Esophagus muscularis mucosa (tissue), 4 donors: ENCODE measurements around the gene TNFSF13B. TPM values are rescaled to one million over a fixed set of nuclear protein-coding genes. Genes with fewer than 3 reads are reported as not detected.
"Not testable (repeated sequence)": the region's sequence is repeated elsewhere in the genome, so short reads cannot be mapped to it uniquely, and the experiment has no call there.

ENCODE experiments used
- DNase-seq: peaks from one replicate; pipeline ENCODE4 v3.0.0-alpha.2; 2017; ENCODE audit errors: extremely low spot score
- H3K27ac ChIP-seq, 4 donors: fragments of 200-600 bp; sonication (generic); replicated peaks in 1 of 4; 1 replicate in 3 of 4; 2 replicates in 1 of 4; pipeline ENCODE4 v1.5.1; 2016 to 2019; ENCODE audit warnings: mild to moderate bottlenecking in 1 of 4
- H3K27me3 ChIP-seq, 4 donors: fragments of 200-600 bp; sonication (generic); one replicate each; pipeline versions ENCODE4 v1.5.1 to v1.6.0; 2016 to 2019
- H3K36me3 ChIP-seq, 4 donors: fragments of 200-600 bp; sonication (generic); one replicate each; pipeline ENCODE4 v1.5.1; 2016 to 2019
- H3K4me1 ChIP-seq, 4 donors: fragments of 200-600 bp; sonication (generic); one replicate each; pipeline ENCODE4 v1.5.1; 2016 to 2019
- H3K4me3 ChIP-seq, 4 donors: fragments of 200-600 bp; sonication (generic); 1 replicate in 2 of 4; 2 replicates in 2 of 4; pipeline ENCODE4 v1.5.1; 2016 to 2019; ENCODE audit warnings: mild to moderate bottlenecking in 4 of 4, moderate library complexity in 1 of 4
- H3K9me3 ChIP-seq, 4 donors: fragments of 200-600 bp; sonication (generic); 1 replicate in 3 of 4; 2 replicates in 1 of 4; pipeline ENCODE4 v1.5.1; 2016 to 2019
- CTCF ChIP-seq, 3 experiments: fragments of 200-600 bp in 2 of 3; fragments of 450-650 bp in 1 of 3; sonication (generic) in 2 of 3; IDR thresholded peaks; one replicate each; pipeline ENCODE4 v1.5.1; 2017 to 2019; ENCODE audit warnings: antibody characterized with exemption in 3 of 3, mild to moderate bottlenecking in 2 of 3, moderate library complexity in 1 of 3
- EP300 ChIP-seq: sonication (generic); formaldehyde crosslinking; IDR thresholded peaks from one replicate; pipeline ENCODE4 v1.6.1; 2017; ENCODE audit warnings: antibody characterized with exemption
- POLR2A ChIP-seq: fragments of 450-650 bp; IDR thresholded peaks from one replicate; pipeline ENCODE4 v1.6.1; 2017; ENCODE audit warnings: antibody characterized with exemption, moderate library complexity, mild to moderate bottlenecking, low read depth
- POLR2AphosphoS5 ChIP-seq, 2 donors: sonication (generic); formaldehyde crosslinking; IDR thresholded peaks; one replicate each; pipeline ENCODE4 v1.6.1; 2017; ENCODE audit warnings: antibody characterized with exemption in 2 of 2
- WGBS: methylation state at CpG from one replicate; pipeline ENCODE4 v1.1.5; 2018; 5-methylcytosine and 5-hydroxymethylcytosine counted together
- intact Hi-C: fragments of 100-400 bp; cut with DNase I; formaldehyde crosslinking; loops from one replicate; pipeline ENCODE4 v1.15.1; 2023
- total RNA-seq, 4 donors: library from RNA; depleted of rRNA; stranded (reverse); fragments of >200 nt; gene quantifications; one replicate each; pipeline versions ENCODE4 v1.1.0 to v1.2.1, GENCODE V29; 2016

Gene TNFSF13B
- total RNA-seq, 4 donors from 2014 or later: 1.7 to 5.0 (median 3.3) TPM

GRCh38 chr13:108302279-108302678 lies 32.8 kb downstream of the TNFSF13B start:
- WGBS: 63% methylated on average over 1 of the region's 1 CpG

GRCh38 chr13:108304170-108305016 lies 34.9 kb downstream of the TNFSF13B start:
- no peaks in the 10 kb centered on the region for H3K27me3 ChIP-seq
- H3K4me1 ChIP-seq: no peaks in the 10 kb centered on the region
- H3K4me3 ChIP-seq: no peak overlapping the region
- no peaks in the 10 kb centered on the region for H3K36me3 ChIP-seq
- WGBS: 50% methylated on average over 7 of the region's 7 CpGs
- no peaks in the 10 kb centered on the region for H3K9me3 ChIP-seq
- no peak for DNase-seq
- TF ChIP-seq POLR2A: no peak
- no peak for TF ChIP-seq CTCF (IDR thresholded peaks at IDR 0.05)
- no peak for TF ChIP-seq POLR2AphosphoS5 (IDR thresholded peaks at IDR 0.05)
- H3K27ac ChIP-seq: no peak overlapping the region
- intact Hi-C loops: no loop called here

More at GRCh38 chr13:108302279-108302678, 32.8 kb downstream of the TNFSF13B start:
- no peak for DNase-seq
- TF ChIP-seq POLR2A: no peak
- no peak for TF ChIP-seq EP300
- no peak for TF ChIP-seq POLR2AphosphoS5 (IDR thresholded peaks at IDR 0.05)
- TF ChIP-seq CTCF (IDR thresholded peaks at IDR 0.05): no peak
- H3K4me1 ChIP-seq: no peaks in the 10 kb centered on the region
- H3K27me3 ChIP-seq: no peaks in the 10 kb centered on the region
- H3K36me3 ChIP-seq: no peaks in the 10 kb centered on the region
- no peaks in the 10 kb centered on the region for H3K9me3 ChIP-seq
- intact Hi-C loops: no loop called here
- H3K4me3 ChIP-seq: no peak overlapping the region
- no peak overlapping the region for H3K27ac ChIP-seq

DNA sequence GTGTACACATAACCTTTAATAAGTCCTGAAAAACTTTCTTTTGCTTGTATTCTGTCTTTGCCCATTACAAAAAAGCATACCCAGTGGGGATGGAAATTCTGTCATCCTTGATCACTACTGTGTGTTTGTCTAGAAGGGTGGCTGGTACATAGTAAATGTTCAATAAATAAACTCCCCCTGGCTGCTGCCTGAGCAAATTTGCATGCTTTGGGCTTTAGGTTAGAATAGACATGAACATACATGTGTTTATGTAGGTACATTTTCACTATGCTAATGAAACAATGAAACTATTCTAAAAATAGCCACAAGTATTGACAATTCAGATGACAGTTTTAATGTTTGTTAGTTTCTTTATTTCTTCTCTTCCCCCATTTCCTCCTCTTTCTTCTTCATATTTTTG lies 36.1 kb downstream of the TNFSF13B start:
- H3K4me3 ChIP-seq: no peak overlapping the region
- H3K4me1 ChIP-seq: no peaks in the 10 kb centered on the region
- intact Hi-C loops: no loop called here
- TF ChIP-seq POLR2A (no peak), EP300 (no peak), CTCF (IDR thresholded peaks at IDR 0.05) (no peak)
- H3K27ac ChIP-seq: no peak overlapping the region
- no peaks in the 10 kb centered on the region for H3K36me3 ChIP-seq
- H3K9me3 ChIP-seq: no peaks in the 10 kb centered on the region
- DNase-seq: no peak
- no peaks in the 10 kb centered on the region for H3K27me3 ChIP-seq

DNA sequence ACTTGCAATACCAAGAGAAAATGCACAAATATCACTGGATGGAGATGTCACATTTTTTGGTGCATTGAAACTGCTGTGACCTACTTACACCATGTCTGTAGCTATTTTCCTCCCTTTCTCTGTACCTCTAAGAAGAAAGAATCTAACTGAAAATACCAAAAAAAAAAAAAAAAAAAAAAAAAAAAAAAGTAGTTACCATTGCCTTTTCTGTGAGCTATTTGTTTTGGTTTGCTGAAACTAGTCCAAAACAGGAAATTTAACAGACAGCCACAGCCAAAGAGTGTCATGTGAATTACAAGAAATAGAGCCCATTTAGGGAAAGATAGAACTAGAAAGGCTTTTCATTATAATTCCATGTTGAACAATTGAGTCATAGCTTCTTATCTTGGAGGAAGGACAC lies 37.3 kb downstream of the TNFSF13B start:
- intact Hi-C loops: no loop called here
- H3K4me1 ChIP-seq: no peaks in the 10 kb centered on the region
- no peak overlapping the region for H3K27ac ChIP-seq
- H3K27me3 ChIP-seq: no peaks in the 10 kb centered on the region
- no peak for DNase-seq
- no peaks in the 10 kb centered on the region for H3K9me3 ChIP-seq
- no peak overlapping the region for H3K4me3 ChIP-seq
- no peaks in the 10 kb centered on the region for H3K36me3 ChIP-seq
- TF ChIP-seq POLR2AphosphoS5 (IDR thresholded peaks at IDR 0.05): no peak
- no peak for TF ChIP-seq CTCF (IDR thresholded peaks at IDR 0.05)
- TF ChIP-seq EP300: no peak
- TF ChIP-seq POLR2A: no peak

DNA sequence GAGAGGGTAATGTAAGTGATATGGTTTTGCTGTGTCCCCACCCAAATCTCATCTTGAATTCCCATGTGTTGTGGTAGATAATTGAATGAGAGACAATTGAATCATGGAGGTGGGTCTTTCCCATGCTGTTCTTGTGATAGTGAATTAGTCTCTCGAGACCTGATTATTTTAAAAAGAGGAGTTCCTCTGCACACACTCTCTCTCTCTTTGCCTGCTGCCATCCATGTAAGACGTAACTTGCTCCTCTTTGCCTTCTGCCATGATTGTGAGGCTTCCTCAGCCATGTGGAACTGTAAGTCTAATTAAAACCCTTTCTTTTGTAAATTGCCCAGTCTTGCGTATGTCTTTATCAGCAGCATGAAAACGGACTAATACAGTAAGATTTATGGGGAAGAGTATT lies 42.1 kb downstream of the TNFSF13B start:
- H3K4me1 ChIP-seq, intact Hi-C loops, H3K9me3 ChIP-seq, H3K4me3 ChIP-seq, H3K36me3 ChIP-seq, H3K27ac ChIP-seq, DNase-seq, H3K27me3 ChIP-seq: not testable (repeated sequence)
- WGBS: 88% methylated on average over 4 of the region's 4 CpGs
